Fibroblast of lung (primary cell): ENCODE data around the gene ANKRD6. TPM values are rescaled to one million over a fixed set of nuclear protein-coding genes. Genes with fewer than 3 reads are reported as not detected.

ENCODE experiments used
- DNase-seq, 2 donors: peaks; one replicate each; pipeline versions ENCODE4 v3.0.0 to v3.0.0-alpha.2; 2010; ENCODE audit warnings: low read depth in 2 of 2
- H2AFZ ChIP-seq: 2 replicates; pipeline ENCODE4 v1.5.1; 2012; ENCODE audit warnings: low read length, control low read depth, inconsistent platforms
- H3K27ac ChIP-seq: 2 replicates; pipeline ENCODE4 v1.5.1; 2011; ENCODE audit warnings: low read length, control low read depth; ENCODE audit not compliant: insufficient read depth
- H3K27me3 ChIP-seq: 2 replicates; pipeline ENCODE4 v1.5.1; 2011; ENCODE audit warnings: mild to moderate bottlenecking, low read length; ENCODE audit not compliant: control insufficient read depth, insufficient read depth
- H3K36me3 ChIP-seq: 2 replicates; pipeline ENCODE4 v1.5.1; 2011; ENCODE audit warnings: low read length; ENCODE audit not compliant: control insufficient read depth, insufficient read depth
- H3K4me1 ChIP-seq: 2 replicates; pipeline ENCODE4 v1.5.1; 2011; ENCODE audit warnings: low read length; ENCODE audit not compliant: control insufficient read depth, insufficient read depth; ENCODE audit errors: extremely low read depth
- H3K4me2 ChIP-seq: 2 replicates; pipeline ENCODE4 v1.5.1; 2011; ENCODE audit warnings: low read length, control low read depth; ENCODE audit not compliant: insufficient read depth; ENCODE audit errors: extremely low read depth
- H3K4me3 ChIP-seq, 4 experiments: fragments of 200-600 bp in 1 of 4; sonication (generic) in 1 of 4; replicated peaks in 1 of 4; 2 replicates each; pipeline ENCODE4 v1.5.1; 2011 to 2016; ENCODE audit warnings: low read length in 4 of 4, low read depth in 3 of 4, mild to moderate bottlenecking in 3 of 4, control low read depth in 2 of 4, inconsistent platforms in 1 of 4, mixed read lengths in 1 of 4; ENCODE audit not compliant: insufficient read depth in 1 of 4; ENCODE audit errors: control extremely low read depth in 1 of 4
- H3K79me2 ChIP-seq: 2 replicates; pipeline ENCODE4 v1.5.1; 2012; ENCODE audit warnings: mild to moderate bottlenecking, low read length, inconsistent platforms; ENCODE audit not compliant: control insufficient read depth, insufficient read depth
- H3K9ac ChIP-seq: 2 replicates; pipeline ENCODE4 v1.5.1; 2011; ENCODE audit warnings: mild to moderate bottlenecking, low read length, control low read depth; ENCODE audit not compliant: insufficient read depth
- H3K9me3 ChIP-seq: 2 replicates; pipeline ENCODE4 v1.5.1; 2012; ENCODE audit warnings: low read depth, low read length; ENCODE audit not compliant: control insufficient read depth, insufficient read depth
- H4K20me1 ChIP-seq: 2 replicates; pipeline ENCODE4 v1.5.1; 2011; ENCODE audit warnings: low read length; ENCODE audit not compliant: control insufficient read depth, insufficient read depth; ENCODE audit errors: extremely low read depth
- CTCF ChIP-seq, 2 donors: IDR thresholded peaks in 1 of 2; conservative IDR thresholded peaks in 1 of 2; 1 replicate in 1 of 2; 2 replicates in 1 of 2; pipeline ENCODE4 v1.5.1; 2011 to 2012; ENCODE audit warnings: low read length in 2 of 2, control low read depth in 1 of 2, inconsistent platforms in 1 of 2, low read depth in 1 of 2, mild to moderate bottlenecking in 1 of 2
- EZH2 ChIP-seq: IDR thresholded peaks from 2 replicates; pipeline ENCODE4 v1.5.1; 2012; ENCODE audit warnings: low read length, control low read depth, mild to moderate bottlenecking; ENCODE audit errors: missing control alignments
- polyA plus RNA-seq, 2 donors: library from polyadenylated mRNA; depleted of rRNA in 1 of 2; stranded (reverse) in 1 of 2; unstranded in 1 of 2; fragments of >200 nt; gene quantifications; 2 replicates each; pipeline ENCODE4 v1.2.1, GENCODE V29; 2011 to 2012; ENCODE audit warnings: missing spikeins in 1 of 2
- total RNA-seq: library from RNA; depleted of rRNA; stranded (reverse); fragments of >200 nt; gene quantifications from 2 replicates; pipeline ENCODE4 v1.2.1, GENCODE V29; 2014

The ANKRD6 gene
- total and polyA plus RNA-seq, 2 donors (not counting 1 experiment from before 2014, with no cell fraction given) = 0.39 to 2.3 TPM

- no peaks in the 10 kb centered on the region for H3K27me3 ChIP-seq
- no peak overlapping the region for H3K4me2 ChIP-seq
- no peak overlapping the region for H3K27ac ChIP-seq
- H3K4me3 ChIP-seq = no peak overlapping the region
- H2AFZ ChIP-seq = no peak overlapping the region
- no peaks in the 10 kb centered on the region for H3K4me1 ChIP-seq
- DNase-seq = no peak
- TF ChIP-seq CTCF (conservative IDR thresholded peaks at IDR 0.05 in 1 of 2, IDR thresholded peaks at IDR 0.05 in 1 of 2; ENCODE audit: low read depth in 1 of 2, low read length in 2 of 2) = no peak
- no peak for TF ChIP-seq EZH2
- H3K36me3 ChIP-seq = no peaks in the 10 kb centered on the region
- no peaks in the 10 kb centered on the region for H3K79me2 ChIP-seq
- H3K9ac ChIP-seq = no peak overlapping the region
- no peaks in the 10 kb centered on the region for H3K9me3 ChIP-seq
- no peaks in the 10 kb centered on the region for H4K20me1 ChIP-seq
Observed at GRCh38 chr6:89503641-89504040, 70.7 kb downstream of the ANKRD6 start.

GRCh38 chr6:89505847-89506246 is 72.9 kb downstream of the ANKRD6 start:
- Histone ChIP-seq H3K4me2 (no peak overlapping the region), H4K20me1 (no peaks in the 10 kb centered on the region), H2AFZ (no peak overlapping the region), H3K36me3 (no peaks in the 10 kb centered on the region), H3K4me1 (no peaks in the 10 kb centered on the region), H3K9ac (no peak overlapping the region), H3K79me2 (no peaks in the 10 kb centered on the region), H3K27me3 (no peaks in the 10 kb centered on the region), H3K9me3 (no peaks in the 10 kb centered on the region), H3K4me3 (no peak overlapping the region), H3K27ac (no peak overlapping the region)
- no peak for DNase-seq
- no peak for TF ChIP-seq EZH2
- no peak for TF ChIP-seq CTCF (conservative IDR thresholded peaks at IDR 0.05 in 1 of 2, IDR thresholded peaks at IDR 0.05 in 1 of 2; ENCODE audit: low read depth in 1 of 2, low read length in 2 of 2)

DNA sequence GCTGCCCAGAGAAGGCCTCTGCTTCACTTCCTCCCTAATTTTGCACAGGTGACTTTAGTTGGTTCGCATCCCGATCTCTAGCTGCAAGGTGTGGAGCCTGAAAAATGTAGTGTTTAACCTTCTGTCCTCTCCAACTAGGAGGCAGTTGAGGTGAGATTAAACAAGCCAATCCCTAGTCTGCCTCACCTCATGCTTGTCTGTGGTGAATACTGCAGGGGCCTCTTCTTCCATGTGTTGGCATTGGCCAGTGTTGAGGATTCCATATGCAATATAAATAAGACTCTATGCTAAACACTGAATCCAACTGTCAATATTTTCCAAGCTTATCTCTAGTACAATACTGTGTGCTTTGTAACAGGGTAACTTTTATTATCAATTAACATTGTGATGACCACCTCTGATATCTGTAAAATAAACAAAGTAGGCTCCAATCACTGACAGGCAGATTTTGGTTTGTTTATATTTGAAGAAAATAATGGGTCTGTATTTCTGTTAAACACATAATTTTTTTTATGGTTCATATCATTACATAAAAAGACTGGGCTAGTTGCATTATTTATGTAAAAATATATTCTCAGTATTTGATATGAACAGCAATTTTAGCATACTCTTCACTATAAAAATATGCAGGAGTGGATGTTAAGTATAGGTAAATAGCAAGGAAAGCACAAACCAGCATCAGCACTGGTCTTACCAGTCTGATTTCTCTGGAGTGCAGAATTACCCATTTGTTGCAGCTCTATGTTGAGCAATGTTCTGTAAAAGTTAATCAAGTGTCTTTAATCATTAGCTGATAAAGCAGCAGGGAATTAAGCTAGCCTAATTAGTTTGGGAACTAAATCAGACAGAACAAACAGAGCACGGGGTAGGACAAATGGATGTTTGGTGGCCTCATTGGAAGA is 74.0 kb downstream of the ANKRD6 start:
- Histone ChIP-seq H3K4me1 (no peaks in the 10 kb centered on the region), H3K79me2 (no peaks in the 10 kb centered on the region), H2AFZ (no peak overlapping the region), H3K9me3 (no peaks in the 10 kb centered on the region), H3K4me2 (no peak overlapping the region), H4K20me1 (no peaks in the 10 kb centered on the region), H3K27ac (no peak overlapping the region), H3K36me3 (no peaks in the 10 kb centered on the region), H3K4me3 (no peak overlapping the region), H3K9ac (no peak overlapping the region), H3K27me3 (no peaks in the 10 kb centered on the region)
- no peak for DNase-seq
- no peak for TF ChIP-seq EZH2
- TF ChIP-seq CTCF (conservative IDR thresholded peaks at IDR 0.05 in 1 of 2, IDR thresholded peaks at IDR 0.05 in 1 of 2; ENCODE audit: low read depth in 1 of 2, low read length in 2 of 2) = no peak
